ENCODE measurements around the gene C5orf22.

GRCh38 chr5:31604644-31605043, 72.5 kb downstream of the C5orf22 start:
- TF ChIP-seq POLR2AphosphoS5 (IDR thresholded peaks at IDR 0.05; ENCODE audit: low read depth, low read length) = no peak
- no peak for TF ChIP-seq POLR2A (IDR thresholded peaks at IDR 0.05; ENCODE audit: low read depth, low read length)
- TF ChIP-seq TAF1 (IDR thresholded peaks at IDR 0.05; ENCODE audit: borderline replicate concordance, low read depth, low read length) = no peak

All from GM12892 (cell line).